ENCODE data around the gene DNM1. TPM values are rescaled to one million over a fixed set of nuclear protein-coding genes. Genes with fewer than 3 reads are reported as not detected.

The DNM1 gene
- total RNA-seq, 1 experiment from 2014 or later = 3.9 TPM

- TF ChIP-seq CTCF (IDR thresholded peaks at IDR 0.05; ENCODE audit: insufficient read depth in 1 of 2, low read depth in 1 of 2, low read length in 1 of 2, severe bottlenecking in 1 of 2, unreplicated experiment in 1 of 2) = no peak
- no TSS peak for BruUV-seq (replicated peaks)
- Mint-ChIP-seq H3K4me3 (ENCODE audit: unreplicated experiment) (peak overlapping the region; percentile 75), H3K4me1 (ENCODE audit: low read depth, unreplicated experiment) (peaks cover 8% of the 10 kb centered on the region), H3K27me3 (ENCODE audit: insufficient read depth, unreplicated experiment) (no peaks in the 10 kb centered on the region), H3K27ac (ENCODE audit: unreplicated experiment) (no peak overlapping the region), H3K36me3 (ENCODE audit: insufficient read depth, unreplicated experiment) (peaks cover 28% of the 10 kb centered on the region), H3K9me3 (ENCODE audit: unreplicated experiment) (no peaks in the 10 kb centered on the region)
- intact Hi-C loops (cut with micrococcal nuclease; ENCODE audit: unreplicated experiment) = loop anchor here (1.0 kb wide), 2 partner anchors 25 to 33 kb away; partner anchors contain the start of genes GOLGA2 and SWI5
- H3K27me3 ChIP-seq (replicated peaks; ENCODE audit: control insufficient read depth, insufficient read depth, low read length) = no peaks in the 10 kb centered on the region
- peaks cover 7% of the 10 kb centered on the region; the same call in 1 of the 2 replicates for H3K4me1 ChIP-seq
- no peaks in the 10 kb centered on the region for H3K9me3 ChIP-seq
- no peaks in the 10 kb centered on the region for H3K36me3 ChIP-seq (ENCODE audit: control insufficient read depth, insufficient read depth, low read length)
- H3K4me3 ChIP-seq (ENCODE audit: low read depth, low read length) = peak overlapping the region; percentile 73
- POLR2A ChIA-PET = interaction anchor here (0.5 to 1.5 kb wide), 6 partner anchors 22 to 226 kb away, joined by 3 to 15 read pairs (median 4); partner anchors contain the start of genes GOLGA2 and SWI5
- no peak for DNase-seq
- CTCF ChIA-PET = interaction anchor here (0.8 to 2.0 kb wide), 8 partner anchors 8 to 90 kb away, joined by 3 to 9 read pairs (median 6); partner anchors contain the start of genes DNM1, GOLGA2 and SWI5
Measured at GRCh38 chr9:128250839-128251731, 47.9 kb downstream of the DNM1 start.

DNA sequence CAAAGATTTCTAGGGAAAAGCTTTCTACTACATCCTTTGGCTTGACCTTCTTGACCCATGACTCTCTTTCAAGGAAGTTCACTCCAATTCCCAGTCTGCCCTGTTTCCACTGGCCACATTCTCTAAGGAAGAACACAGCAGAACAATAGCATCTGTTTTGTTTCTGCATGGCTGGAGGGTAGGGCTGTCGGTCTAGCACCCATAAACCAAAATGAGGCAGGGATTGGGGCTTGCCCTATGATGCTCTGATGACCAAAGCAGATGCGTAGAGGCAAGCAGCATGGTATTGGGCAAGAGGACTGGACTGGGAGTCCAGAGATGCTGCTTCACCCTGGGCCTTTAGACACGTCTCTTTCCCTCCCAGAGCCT is 48.5 kb downstream of the DNM1 start:
- BruUV-seq (replicated peaks) = TSS peak; percentile 60
- peaks cover 34% of the 10 kb centered on the region for H3K36me3 Mint-ChIP-seq (ENCODE audit: insufficient read depth, unreplicated experiment)
- no peaks in the 10 kb centered on the region for H3K9me3 Mint-ChIP-seq (ENCODE audit: unreplicated experiment)
- no peak overlapping the region for H3K27ac Mint-ChIP-seq (ENCODE audit: unreplicated experiment)
- H3K36me3 ChIP-seq (ENCODE audit: control insufficient read depth, insufficient read depth, low read length) = no peaks in the 10 kb centered on the region
- H3K9me3 ChIP-seq = no peaks in the 10 kb centered on the region
- peaks cover 8% of the 10 kb centered on the region for H3K4me1 Mint-ChIP-seq (ENCODE audit: low read depth, unreplicated experiment)
- ChIA-PET CTCF (no interaction called here), POLR2A (no interaction called here)
- no peaks in the 10 kb centered on the region for H3K27me3 ChIP-seq (replicated peaks; ENCODE audit: control insufficient read depth, insufficient read depth, low read length)
- H3K4me3 ChIP-seq (ENCODE audit: low read depth, low read length) = no peak overlapping the region
- intact Hi-C loops (cut with micrococcal nuclease; ENCODE audit: unreplicated experiment) = no loop called here
- no peak for TF ChIP-seq CTCF (IDR thresholded peaks at IDR 0.05; ENCODE audit: insufficient read depth in 1 of 2, low read depth in 1 of 2, low read length in 1 of 2, severe bottlenecking in 1 of 2, unreplicated experiment in 1 of 2)
- peaks cover 7% of the 10 kb centered on the region; the same call in 1 of the 2 replicates for H3K4me1 ChIP-seq
- no peak for DNase-seq
- H3K27me3 Mint-ChIP-seq (ENCODE audit: insufficient read depth, unreplicated experiment) = no peaks in the 10 kb centered on the region
- H3K4me3 Mint-ChIP-seq (ENCODE audit: unreplicated experiment) = peak overlapping the region; percentile 75

DNA sequence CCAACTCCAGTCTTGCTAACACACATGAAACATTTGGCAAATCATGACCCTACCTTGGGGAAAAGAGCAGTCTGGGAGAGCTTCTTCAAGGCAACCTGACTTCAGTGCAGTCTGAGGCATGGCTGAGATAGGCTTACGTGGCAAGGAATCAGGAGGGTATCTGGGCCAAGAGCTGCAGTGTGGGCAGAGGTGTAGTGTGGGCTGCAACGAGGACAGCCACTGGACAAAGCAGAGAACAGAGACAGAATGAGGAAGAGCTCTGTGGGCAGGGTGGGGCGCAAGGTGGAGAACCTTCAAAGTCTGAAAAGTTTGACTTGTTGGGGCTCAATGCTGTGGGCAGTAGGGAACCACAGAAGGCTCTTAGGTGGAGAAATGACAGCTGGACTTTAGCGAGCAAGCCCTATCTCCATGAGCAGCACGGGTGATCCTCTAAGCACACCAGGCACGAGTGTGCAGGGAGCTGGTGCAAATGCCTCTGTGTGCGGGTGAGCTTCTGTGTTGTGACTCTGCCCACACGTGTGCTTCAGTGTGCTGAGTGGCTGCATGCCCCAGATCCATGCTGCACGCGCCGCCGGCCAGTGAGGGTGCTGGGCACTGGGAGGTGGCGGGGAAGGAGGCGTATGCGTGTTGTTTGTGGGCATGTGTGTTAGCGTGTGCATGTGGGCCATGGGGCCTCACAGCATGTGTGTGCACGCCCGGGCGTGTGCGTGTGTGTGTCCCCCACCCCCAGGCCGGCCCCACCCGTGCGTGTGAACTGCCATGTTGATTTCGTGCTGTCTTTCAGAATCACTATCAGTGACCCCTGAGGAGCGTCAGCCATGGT is 49.3 kb downstream of the DNM1 start:
- Mint-ChIP-seq H3K27me3 (ENCODE audit: insufficient read depth, unreplicated experiment) (no peaks in the 10 kb centered on the region), H3K27ac (ENCODE audit: unreplicated experiment) (no peak overlapping the region), H3K9me3 (ENCODE audit: unreplicated experiment) (no peaks in the 10 kb centered on the region), H3K36me3 (ENCODE audit: insufficient read depth, unreplicated experiment) (peaks cover 36% of the 10 kb centered on the region), H3K4me1 (ENCODE audit: low read depth, unreplicated experiment) (peaks cover 8% of the 10 kb centered on the region), H3K4me3 (ENCODE audit: unreplicated experiment) (peak overlapping the region; percentile 75)
- ChIA-PET POLR2A (interaction anchor here (0.5 kb wide), 1 partner anchor 20 kb away, joined by 3 read pairs; no protein-coding TSS in a partner anchor), CTCF (no interaction called here)
- TF ChIP-seq CTCF (IDR thresholded peaks at IDR 0.05; ENCODE audit: insufficient read depth in 1 of 2, low read depth in 1 of 2, low read length in 1 of 2, severe bottlenecking in 1 of 2, unreplicated experiment in 1 of 2) = no peak
- H3K36me3 ChIP-seq (ENCODE audit: control insufficient read depth, insufficient read depth, low read length) = no peaks in the 10 kb centered on the region
- no peak for DNase-seq
- peaks cover 7% of the 10 kb centered on the region; the same call in 1 of the 2 replicates for H3K4me1 ChIP-seq
- BruUV-seq (replicated peaks) = no TSS peak
- no peaks in the 10 kb centered on the region for H3K9me3 ChIP-seq
- no peaks in the 10 kb centered on the region for H3K27me3 ChIP-seq (replicated peaks; ENCODE audit: control insufficient read depth, insufficient read depth, low read length)
- intact Hi-C loops (cut with micrococcal nuclease; ENCODE audit: unreplicated experiment) = no loop called here
- no peak overlapping the region for H3K4me3 ChIP-seq (ENCODE audit: low read depth, low read length)

Data from Caco-2 (cell line).